Measurements from ENCODE around the gene FGF14. TPM values are rescaled to one million over a fixed set of nuclear protein-coding genes. Genes with fewer than 3 reads are reported as not detected.

The FGF14 gene
- total RNA-seq, 1 donor from 2014 or later: 1.4 TPM

GRCh38 chr13:102195566-102196462 lies 206.0 kb downstream of the FGF14 start:
- Histone ChIP-seq H3K4me2 (no peak overlapping the region), H3K27me3 (no peaks in the 10 kb centered on the region), H3K27ac (no peak overlapping the region), H4K20me1 (ENCODE audit: low read depth) (no peaks in the 10 kb centered on the region), H3F3A (ENCODE audit: low read depth) (no peaks in the 10 kb centered on the region), H3K79me2 (ENCODE audit: low read depth) (no peaks in the 10 kb centered on the region), H3K9me3 (ENCODE audit: low read depth) (no peaks in the 10 kb centered on the region), H3K36me3 (no peaks in the 10 kb centered on the region), H3K4me1 (no peaks in the 10 kb centered on the region), H3K4me3 (no peak overlapping the region), H2AFZ (replicated peaks) (peak overlapping the region; percentile 30), H3K9ac (no peak overlapping the region)
- Mint-ChIP-seq H3K9me3 (peaks cover 9% of the 10 kb centered on the region), H3K27ac (no peak overlapping the region), H3K4me3 (no peak overlapping the region), H3K27me3 (ENCODE audit: insufficient read depth, low read depth) (no peaks in the 10 kb centered on the region), H3K4me1 (peaks cover 11% of the 10 kb centered on the region), H3K36me3 (no peaks in the 10 kb centered on the region)
- no peak for DNase-seq (ENCODE audit: low spot score)
- TF ChIP-seq CTCF (IDR thresholded peaks at IDR 0.05) (no peak), EZH2 (IDR thresholded peaks at IDR 0.05) (no peak), EZH2phosphoT487 (IDR thresholded peaks at IDR 0.05) (no peak)

- no peak for TF ChIP-seq EZH2 (IDR thresholded peaks at IDR 0.05)
- no peak overlapping the region for H2AFZ ChIP-seq (replicated peaks)
- H4K20me1 ChIP-seq (ENCODE audit: low read depth): no peaks in the 10 kb centered on the region
- Mint-ChIP-seq H3K9me3 (peaks cover 9% of the 10 kb centered on the region), H3K27me3 (ENCODE audit: insufficient read depth, low read depth) (no peaks in the 10 kb centered on the region), H3K4me3 (no peak overlapping the region), H3K4me1 (peaks cover 11% of the 10 kb centered on the region), H3K36me3 (no peaks in the 10 kb centered on the region), H3K27ac (no peak overlapping the region)
- no peaks in the 10 kb centered on the region for H3K36me3 ChIP-seq
- H3F3A ChIP-seq (ENCODE audit: low read depth): no peaks in the 10 kb centered on the region
- H3K9me3 ChIP-seq (ENCODE audit: low read depth): no peaks in the 10 kb centered on the region
- H3K27ac ChIP-seq: no peak overlapping the region
- no peaks in the 10 kb centered on the region for H3K27me3 ChIP-seq
- no peak overlapping the region for H3K4me2 ChIP-seq
- no peak for DNase-seq (ENCODE audit: low spot score)
- H3K79me2 ChIP-seq (ENCODE audit: low read depth): no peaks in the 10 kb centered on the region
- H3K9ac ChIP-seq: no peak overlapping the region
- no peaks in the 10 kb centered on the region for H3K4me1 ChIP-seq
- H3K4me3 ChIP-seq: no peak overlapping the region
These were observed 209.0 kb downstream of the FGF14 start for GRCh38 chr13:102192858-102193257.

- no peaks in the 10 kb centered on the region for H3F3A ChIP-seq (ENCODE audit: low read depth)
- no peaks in the 10 kb centered on the region for H3K9me3 ChIP-seq (ENCODE audit: low read depth)
- no peak overlapping the region for H2AFZ ChIP-seq (replicated peaks)
- H3K9me3 Mint-ChIP-seq: peaks cover 9% of the 10 kb centered on the region
- TF ChIP-seq CTCF (IDR thresholded peaks at IDR 0.05) (no peak), EZH2 (IDR thresholded peaks at IDR 0.05) (no peak), EZH2phosphoT487 (IDR thresholded peaks at IDR 0.05) (no peak)
- no peaks in the 10 kb centered on the region for H3K4me1 ChIP-seq
- no peaks in the 10 kb centered on the region for H3K79me2 ChIP-seq (ENCODE audit: low read depth)
- no peak overlapping the region for H3K27ac Mint-ChIP-seq
- H3K36me3 ChIP-seq: no peaks in the 10 kb centered on the region
- H3K9ac ChIP-seq: no peak overlapping the region
- no peaks in the 10 kb centered on the region for H3K27me3 ChIP-seq
- no peaks in the 10 kb centered on the region for H3K27me3 Mint-ChIP-seq (ENCODE audit: insufficient read depth, low read depth)
- no peaks in the 10 kb centered on the region for H3K36me3 Mint-ChIP-seq
- no peak overlapping the region for H3K4me2 ChIP-seq
- H3K27ac ChIP-seq: no peak overlapping the region
- no peaks in the 10 kb centered on the region for H4K20me1 ChIP-seq (ENCODE audit: low read depth)
- DNase-seq (ENCODE audit: low spot score): peak; percentile 17
- no peak overlapping the region for H3K4me3 Mint-ChIP-seq
- no peak overlapping the region for H3K4me3 ChIP-seq
- peaks cover 11% of the 10 kb centered on the region for H3K4me1 Mint-ChIP-seq
These were observed 209.8 kb downstream of the FGF14 start for GRCh38 chr13:102191951-102192502.

GRCh38 chr13:102190930-102191329 lies 210.9 kb downstream of the FGF14 start:
- Histone ChIP-seq H3K4me3 (no peak overlapping the region), H3K4me1 (no peaks in the 10 kb centered on the region), H3K36me3 (no peaks in the 10 kb centered on the region), H3K9ac (no peak overlapping the region), H3K4me2 (no peak overlapping the region), H3K27ac (no peak overlapping the region), H3K27me3 (no peaks in the 10 kb centered on the region), H4K20me1 (ENCODE audit: low read depth) (no peaks in the 10 kb centered on the region), H3F3A (ENCODE audit: low read depth) (no peaks in the 10 kb centered on the region), H3K79me2 (ENCODE audit: low read depth) (no peaks in the 10 kb centered on the region), H3K9me3 (ENCODE audit: low read depth) (no peaks in the 10 kb centered on the region), H2AFZ (replicated peaks) (no peak overlapping the region)
- Mint-ChIP-seq H3K4me3 (no peak overlapping the region), H3K4me1 (peaks cover 5% of the 10 kb centered on the region), H3K27me3 (ENCODE audit: insufficient read depth, low read depth) (no peaks in the 10 kb centered on the region), H3K36me3 (no peaks in the 10 kb centered on the region), H3K9me3 (peaks cover 9% of the 10 kb centered on the region), H3K27ac (no peak overlapping the region)
- no peak for TF ChIP-seq CTCF (IDR thresholded peaks at IDR 0.05)
- no peak for TF ChIP-seq EZH2phosphoT487 (IDR thresholded peaks at IDR 0.05)
- no peak for TF ChIP-seq EZH2 (IDR thresholded peaks at IDR 0.05)
- no peak for DNase-seq (ENCODE audit: low spot score)

Measured in neural progenitor cell (in vitro differentiated cells).